BJ (cell line): Measurements from ENCODE around the gene CHRNA4. TPM values are rescaled to one million over a fixed set of nuclear protein-coding genes. Genes with fewer than 3 reads are reported as not detected.

Experiments used
- CTCF ChIA-PET: fragments of 350-600 bp; formaldehyde crosslinking; extraction: SDS; loops from one replicate; lab custom pipeline; 2021; ENCODE audit warnings: antibody characterized with exemption, inconsistent platforms; lab: Yijun Ruan, JAX
- POLR2A ChIA-PET: fragments of 300-600 bp; sonication (Branson Sonifier 250); formaldehyde crosslinking; extraction: SDS; loops from one replicate; lab custom pipeline; 2021; ENCODE audit warnings: antibody characterized with exemption; lab: Charles Lee
- DNase-seq: peaks from one replicate; pipeline ENCODE4 v3.0.0-alpha.2; 2011; ENCODE audit warnings: low read depth
- H3K27me3 ChIP-seq: 2 replicates; pipeline ENCODE4 v1.6.0; 2011; ENCODE audit warnings: low read length; ENCODE audit not compliant: control insufficient read depth, insufficient read depth
- H3K36me3 ChIP-seq: 2 replicates; pipeline ENCODE4 v1.5.1; 2011; ENCODE audit warnings: low read length; ENCODE audit not compliant: control insufficient read depth, insufficient read depth
- H3K4me3 ChIP-seq: 2 replicates; pipeline ENCODE4 v1.5.1; 2011; ENCODE audit warnings: low read depth, mild to moderate bottlenecking, control low read depth, low read length
- polyA plus RNA-seq: library from polyadenylated mRNA; depleted of rRNA; stranded (reverse); fragments of >200 nt; gene quantifications from 2 replicates; pipeline ENCODE4 v1.2.3, GENCODE V29; 2011
- TF ChIP-seq, protein P1 (sequence below): IDR thresholded peaks from 2 replicates; pipeline ENCODE4 v1.5.1; 2011; ENCODE audit warnings: low read depth, mild to moderate bottlenecking, control low read depth, inconsistent platforms, low read length, moderate library complexity; ENCODE audit not compliant: insufficient read depth

The CHRNA4 gene
- polyA plus RNA-seq, 1 experiment: not detected

DNA sequence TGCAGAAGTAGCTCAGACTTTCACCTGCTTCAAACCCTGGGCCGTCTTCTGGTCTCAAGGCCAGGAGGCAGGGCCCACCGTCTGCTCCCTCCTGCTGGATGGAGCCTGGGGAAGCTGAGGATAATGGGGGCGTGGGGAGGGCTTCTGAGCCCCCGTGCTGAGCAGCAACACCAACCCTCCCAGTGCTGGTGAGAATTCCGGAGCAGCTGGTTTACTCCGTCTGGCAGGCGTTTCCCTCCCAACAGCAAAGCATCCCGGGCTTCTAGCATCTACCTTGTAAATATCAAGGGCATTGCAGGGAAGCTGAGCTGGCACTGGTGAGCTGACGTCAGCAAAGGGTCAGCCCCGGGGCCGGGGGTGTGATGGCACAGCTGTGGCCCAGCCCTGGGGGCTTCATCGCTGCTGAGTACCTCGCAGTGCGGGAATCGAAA is 16.8 kb upstream of the CHRNA4 start:
- peaks cover 6% of the 10 kb centered on the region; the same call in 1 of the 2 replicates for H3K27me3 ChIP-seq
- TF ChIP-seq, protein P1, sequence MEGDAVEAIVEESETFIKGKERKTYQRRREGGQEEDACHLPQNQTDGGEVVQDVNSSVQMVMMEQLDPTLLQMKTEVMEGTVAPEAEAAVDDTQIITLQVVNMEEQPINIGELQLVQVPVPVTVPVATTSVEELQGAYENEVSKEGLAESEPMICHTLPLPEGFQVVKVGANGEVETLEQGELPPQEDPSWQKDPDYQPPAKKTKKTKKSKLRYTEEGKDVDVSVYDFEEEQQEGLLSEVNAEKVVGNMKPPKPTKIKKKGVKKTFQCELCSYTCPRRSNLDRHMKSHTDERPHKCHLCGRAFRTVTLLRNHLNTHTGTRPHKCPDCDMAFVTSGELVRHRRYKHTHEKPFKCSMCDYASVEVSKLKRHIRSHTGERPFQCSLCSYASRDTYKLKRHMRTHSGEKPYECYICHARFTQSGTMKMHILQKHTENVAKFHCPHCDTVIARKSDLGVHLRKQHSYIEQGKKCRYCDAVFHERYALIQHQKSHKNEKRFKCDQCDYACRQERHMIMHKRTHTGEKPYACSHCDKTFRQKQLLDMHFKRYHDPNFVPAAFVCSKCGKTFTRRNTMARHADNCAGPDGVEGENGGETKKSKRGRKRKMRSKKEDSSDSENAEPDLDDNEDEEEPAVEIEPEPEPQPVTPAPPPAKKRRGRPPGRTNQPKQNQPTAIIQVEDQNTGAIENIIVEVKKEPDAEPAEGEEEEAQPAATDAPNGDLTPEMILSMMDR: no peak
- ChIA-PET POLR2A (no interaction called here), CTCF (interaction anchor here (1.4 to 7.6 kb wide), 3 partner anchors 69 to 323 kb away, joined by 3 to 107 read pairs (median 4); no protein-coding TSS in a partner anchor)
- no peak for DNase-seq
- no peak overlapping the region for H3K4me3 ChIP-seq
- no peaks in the 10 kb centered on the region for H3K36me3 ChIP-seq

DNA sequence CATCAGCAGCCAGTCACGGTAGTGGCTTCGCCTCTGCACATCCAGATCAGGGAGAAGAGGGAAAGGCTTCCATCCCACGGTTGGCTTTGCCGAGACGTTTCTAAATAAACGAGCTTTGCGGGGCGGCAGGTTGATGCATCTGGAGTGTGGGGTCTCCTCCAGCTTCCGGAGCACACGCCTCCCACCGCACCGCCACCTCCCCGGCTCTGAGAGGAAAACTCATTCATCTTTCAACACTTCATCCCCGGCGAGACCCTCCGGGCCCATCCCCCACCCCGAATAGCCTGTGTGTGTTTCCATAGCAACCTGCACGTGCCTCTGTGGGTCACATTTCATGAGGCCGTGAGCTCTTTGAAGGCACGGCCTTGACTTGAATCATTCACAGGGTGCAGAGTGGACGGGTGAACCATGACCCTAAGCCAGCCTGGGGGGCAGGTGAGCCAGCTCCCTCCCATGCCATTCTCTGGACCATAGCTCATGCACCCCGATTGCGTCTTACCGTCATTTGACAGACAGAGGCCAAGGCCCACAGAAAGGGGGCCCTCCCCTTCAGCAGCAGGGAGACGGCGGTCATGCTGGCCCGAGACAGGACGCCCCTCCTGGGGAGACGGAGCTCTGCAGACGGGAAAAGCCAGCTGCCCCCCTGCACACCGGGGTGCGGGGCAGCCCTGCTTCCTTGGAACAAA is 16.2 kb upstream of the CHRNA4 start:
- POLR2A ChIA-PET: no interaction called here
- TF ChIP-seq, protein P1: no peak
- H3K27me3 ChIP-seq: peaks cover 6% of the 10 kb centered on the region; the same call in 1 of the 2 replicates
- DNase-seq: no peak
- no peaks in the 10 kb centered on the region for H3K36me3 ChIP-seq
- no peak overlapping the region for H3K4me3 ChIP-seq
- CTCF ChIA-PET: interaction anchor here (1.2 to 7.6 kb wide), 4 partner anchors 69 to 322 kb away, joined by 3 to 107 read pairs (median 4); no protein-coding TSS in a partner anchor

DNA sequence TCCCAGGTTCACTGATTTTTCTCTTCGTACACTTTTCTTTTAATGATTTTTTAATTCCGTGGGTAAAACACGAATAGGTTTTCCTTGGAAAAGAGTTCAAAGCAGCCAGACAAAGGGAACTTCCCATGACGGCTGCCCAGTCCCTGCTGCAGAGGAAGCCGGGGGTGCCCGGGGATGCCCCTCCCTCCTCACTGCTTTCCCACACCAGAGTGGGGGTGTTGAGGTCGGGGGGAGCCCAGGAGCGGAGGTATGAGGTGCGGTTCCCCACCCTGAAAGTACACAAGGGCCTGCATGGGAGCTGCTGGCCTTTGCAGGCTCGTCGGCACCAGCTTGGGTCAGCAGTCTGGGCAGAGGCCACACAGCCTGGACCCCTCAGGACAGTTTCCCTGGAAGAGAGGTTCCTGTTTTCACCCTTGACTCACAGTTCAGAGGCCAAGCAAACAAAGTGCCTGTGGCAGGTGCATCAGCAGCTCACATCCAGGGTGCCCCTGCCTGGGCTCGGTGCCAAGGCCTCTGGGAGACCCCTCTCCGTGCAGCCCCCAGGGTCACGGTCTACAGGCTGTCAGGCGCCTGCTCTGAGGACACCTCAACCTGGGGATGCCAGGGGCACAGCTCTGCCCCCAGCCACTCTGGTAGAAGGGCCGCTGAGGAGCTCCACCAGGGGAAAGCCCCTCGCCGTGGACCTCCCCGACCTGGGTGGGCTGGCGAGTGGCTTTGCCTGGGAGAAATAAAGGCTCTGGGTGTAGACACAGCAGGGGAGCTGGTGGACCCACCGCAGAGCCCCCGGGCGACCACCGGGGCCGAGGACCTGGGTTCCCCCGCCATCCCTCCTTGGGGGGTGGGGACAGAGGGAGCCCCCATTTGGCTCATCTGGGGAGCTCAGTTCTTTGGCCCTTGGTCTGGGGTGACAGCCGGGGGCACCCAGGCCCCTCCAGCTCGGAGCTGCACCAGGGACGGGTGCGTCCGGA is 15.4 kb upstream of the CHRNA4 start:
- Histone ChIP-seq H3K4me3 (no peak overlapping the region), H3K36me3 (no peaks in the 10 kb centered on the region), H3K27me3 (peaks cover 7% of the 10 kb centered on the region; the same call in 1 of the 2 replicates)
- ChIA-PET CTCF (interaction anchor here (1.2 to 7.6 kb wide), 3 partner anchors 68 to 321 kb away, joined by 3 to 107 read pairs (median 3); no protein-coding TSS in a partner anchor), POLR2A (no interaction called here)
- DNase-seq: no peak
- TF ChIP-seq, protein P1: no peak

DNA sequence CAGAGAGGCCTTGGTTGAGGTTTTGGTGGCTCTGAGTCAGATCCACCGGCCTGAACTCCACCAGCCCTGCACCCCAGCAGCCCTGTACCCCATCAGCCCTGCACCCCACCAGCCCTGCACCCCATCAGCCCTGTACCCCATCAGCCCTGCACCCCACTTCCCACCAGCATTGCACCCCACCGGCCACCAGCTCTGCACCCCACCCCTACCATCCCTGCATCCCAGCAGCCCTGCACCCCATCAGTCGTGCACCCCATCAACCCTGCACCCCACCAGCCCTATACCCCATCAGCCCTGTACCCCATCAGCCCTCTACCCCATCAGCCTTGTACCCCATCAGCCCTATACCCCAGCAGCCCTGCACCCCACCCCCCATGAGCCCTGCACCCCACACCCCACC is 14.3 kb upstream of the CHRNA4 start:
- ChIA-PET CTCF (no interaction called here), POLR2A (no interaction called here)
- H3K4me3 ChIP-seq: no peak overlapping the region
- TF ChIP-seq, protein P1: no peak
- H3K27me3 ChIP-seq: peaks cover 7% of the 10 kb centered on the region; the same call in 1 of the 2 replicates
- DNase-seq: no peak
- H3K36me3 ChIP-seq: no peaks in the 10 kb centered on the region
